RPMI8226 (cell line): Measurements from ENCODE around the gene ACSM3.

ENCODE experiments used
- DNase-seq: peaks from one replicate; pipeline ENCODE4 v3.0.0-alpha.2; 2015

Gene ACSM3

GRCh38 chr16:20806168-20807050 is 42.6 kb downstream of the ACSM3 start, which contains the start of the genes ERI2 and REXO5:
Gene ERI2, minus strand, starts transcription at chr16:20806472. Its CDS starts 42 bp downstream, at chr16:20806430.
Gene REXO5, plus strand, starts transcription at chr16:20806527. Its CDS starts 427 bp downstream, at chr16:20806954.
- peak; percentile 89 for DNase-seq

- peak; percentile 11 for DNase-seq
These were observed 44.0 kb downstream of the ACSM3 start for GRCh38 chr16:20807862-20808261.

GRCh38 chr16:20811889-20812439 is 48.1 kb downstream of the ACSM3 start:
- DNase-seq: no peak

- no peak for DNase-seq
These were observed 48.7 kb downstream of the ACSM3 start for GRCh38 chr16:20812510-20812909.

- DNase-seq: no peak
These were observed 51.0 kb downstream of the ACSM3 start for GRCh38 chr16:20814784-20815183.

GRCh38 chr16:20818929-20819585 is 55.2 kb downstream of the ACSM3 start:
- DNase-seq: no peak

GRCh38 chr16:20821682-20822081 is 57.9 kb downstream of the ACSM3 start:
- DNase-seq: no peak

GRCh38 chr16:20822521-20823325 is 58.9 kb downstream of the ACSM3 start:
- no peak for DNase-seq

GRCh38 chr16:20826039-20826566 is 62.3 kb downstream of the ACSM3 start:
- no peak for DNase-seq

GRCh38 chr16:20829536-20829935 is 65.7 kb downstream of the ACSM3 start:
- no peak for DNase-seq

- DNase-seq: no peak
These were observed 66.6 kb downstream of the ACSM3 start for GRCh38 chr16:20830372-20830771.

GRCh38 chr16:20833086-20833485 is 69.3 kb downstream of the ACSM3 start:
- DNase-seq: no peak

- DNase-seq: no peak
These were observed 74.4 kb downstream of the ACSM3 start for GRCh38 chr16:20838240-20838639.

- DNase-seq: no peak
These were observed 75.7 kb downstream of the ACSM3 start for GRCh38 chr16:20839504-20839903.

- no peak for DNase-seq
These were observed 80.2 kb downstream of the ACSM3 start for GRCh38 chr16:20844054-20844453.

- no peak for DNase-seq
These were observed 80.8 kb downstream of the ACSM3 start for GRCh38 chr16:20844588-20844987.

GRCh38 chr16:20846030-20846429 is 82.2 kb downstream of the ACSM3 start:
- DNase-seq: no peak

- DNase-seq: no peak
These were observed 82.7 kb downstream of the ACSM3 start for GRCh38 chr16:20846551-20846950.
